GM10248 (cell line): Measurements from ENCODE around the gene L1CAM.

Experiments
- CTCF ChIA-PET: fragments of 300-600 bp; sonication (Branson Sonifier 250); formaldehyde crosslinking; extraction: SDS; loops from one replicate; lab custom pipeline; 2021; ENCODE audit warnings: antibody characterized with exemption; lab: Yijun Ruan, JAX
- POLR2A ChIA-PET: fragments of 350-650 bp; sonication (Branson Sonifier 250); formaldehyde crosslinking; extraction: SDS; loops from one replicate; lab custom pipeline; 2020; ENCODE audit warnings: antibody characterized with exemption; lab: Yijun Ruan, JAX
- DNase-seq: peaks from one replicate; pipeline ENCODE4 v3.0.0; 2012; ENCODE audit errors: extremely low spot score
- TF ChIP-seq, protein P1 (sequence below): IDR thresholded peaks from 2 replicates; pipeline ENCODE4 v1.5.1; 2012; ENCODE audit warnings: mild to moderate bottlenecking, low read depth; ENCODE audit errors: extremely low read depth, missing control alignments, control extremely low read depth

L1CAM gene

DNA sequence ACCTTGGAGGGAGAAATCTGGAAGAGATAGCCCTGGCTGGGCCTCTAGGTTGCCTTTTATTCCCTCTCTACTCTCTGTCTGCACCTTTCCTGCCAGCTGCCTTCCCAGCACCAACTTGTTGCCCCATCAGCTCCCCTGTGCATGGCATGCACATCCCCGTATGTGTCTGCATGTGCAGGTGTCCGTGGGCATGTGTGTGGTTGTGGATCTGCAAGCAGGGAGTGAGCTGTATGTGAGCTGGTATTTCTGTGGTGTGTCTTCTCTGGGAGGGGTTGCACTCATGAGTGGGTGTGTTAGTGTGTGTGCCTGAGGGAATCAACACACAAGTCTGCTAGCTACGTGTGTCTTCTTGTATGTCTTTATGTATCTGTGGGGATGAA, 9.9 kb downstream of the L1CAM start:
- DNase-seq = peak; percentile 13
- TF ChIP-seq, protein P1, sequence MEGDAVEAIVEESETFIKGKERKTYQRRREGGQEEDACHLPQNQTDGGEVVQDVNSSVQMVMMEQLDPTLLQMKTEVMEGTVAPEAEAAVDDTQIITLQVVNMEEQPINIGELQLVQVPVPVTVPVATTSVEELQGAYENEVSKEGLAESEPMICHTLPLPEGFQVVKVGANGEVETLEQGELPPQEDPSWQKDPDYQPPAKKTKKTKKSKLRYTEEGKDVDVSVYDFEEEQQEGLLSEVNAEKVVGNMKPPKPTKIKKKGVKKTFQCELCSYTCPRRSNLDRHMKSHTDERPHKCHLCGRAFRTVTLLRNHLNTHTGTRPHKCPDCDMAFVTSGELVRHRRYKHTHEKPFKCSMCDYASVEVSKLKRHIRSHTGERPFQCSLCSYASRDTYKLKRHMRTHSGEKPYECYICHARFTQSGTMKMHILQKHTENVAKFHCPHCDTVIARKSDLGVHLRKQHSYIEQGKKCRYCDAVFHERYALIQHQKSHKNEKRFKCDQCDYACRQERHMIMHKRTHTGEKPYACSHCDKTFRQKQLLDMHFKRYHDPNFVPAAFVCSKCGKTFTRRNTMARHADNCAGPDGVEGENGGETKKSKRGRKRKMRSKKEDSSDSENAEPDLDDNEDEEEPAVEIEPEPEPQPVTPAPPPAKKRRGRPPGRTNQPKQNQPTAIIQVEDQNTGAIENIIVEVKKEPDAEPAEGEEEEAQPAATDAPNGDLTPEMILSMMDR = no peak
- ChIA-PET CTCF (no interaction called here), POLR2A (no interaction called here)

DNA sequence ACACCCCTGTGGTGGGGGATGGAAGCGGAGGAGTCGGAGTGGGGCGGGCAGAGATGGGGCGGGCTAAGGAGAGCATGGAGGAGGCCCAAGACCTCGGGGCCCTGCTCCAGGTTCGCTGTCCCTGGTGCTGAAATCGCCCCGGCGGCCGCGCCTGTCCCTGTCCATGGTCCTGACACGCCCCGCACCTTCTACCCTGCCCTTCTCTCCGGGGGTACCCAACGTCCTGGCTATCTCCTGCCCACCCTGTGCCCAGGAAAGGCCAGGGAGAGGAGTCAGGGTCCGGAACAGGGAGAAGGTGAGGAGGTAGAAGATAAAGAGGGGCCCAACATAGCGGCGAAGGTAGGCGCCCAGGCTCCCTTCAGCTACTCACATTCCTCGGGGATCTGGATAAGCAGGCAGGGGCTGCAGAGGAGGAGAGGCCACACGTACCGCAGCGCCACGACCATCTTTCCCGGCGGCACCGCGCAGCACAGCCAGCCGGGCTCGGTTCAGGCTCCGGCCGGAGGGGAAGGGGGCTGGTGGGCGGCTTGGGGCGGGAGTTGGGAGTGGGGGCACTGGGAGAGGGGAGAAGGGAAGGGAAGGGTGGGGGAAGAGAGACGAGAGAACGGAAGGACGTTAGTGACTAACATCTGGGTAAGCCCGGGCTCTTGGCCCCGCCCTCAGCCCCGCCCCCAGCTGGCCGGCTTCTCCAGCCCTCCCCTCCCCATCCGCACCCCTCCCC, 10.4 kb downstream of the L1CAM start:
- peak; percentile 77 for DNase-seq
- TF ChIP-seq, protein P1 = no peak
- POLR2A ChIA-PET = no interaction called here
- CTCF ChIA-PET = no interaction called here

DNA sequence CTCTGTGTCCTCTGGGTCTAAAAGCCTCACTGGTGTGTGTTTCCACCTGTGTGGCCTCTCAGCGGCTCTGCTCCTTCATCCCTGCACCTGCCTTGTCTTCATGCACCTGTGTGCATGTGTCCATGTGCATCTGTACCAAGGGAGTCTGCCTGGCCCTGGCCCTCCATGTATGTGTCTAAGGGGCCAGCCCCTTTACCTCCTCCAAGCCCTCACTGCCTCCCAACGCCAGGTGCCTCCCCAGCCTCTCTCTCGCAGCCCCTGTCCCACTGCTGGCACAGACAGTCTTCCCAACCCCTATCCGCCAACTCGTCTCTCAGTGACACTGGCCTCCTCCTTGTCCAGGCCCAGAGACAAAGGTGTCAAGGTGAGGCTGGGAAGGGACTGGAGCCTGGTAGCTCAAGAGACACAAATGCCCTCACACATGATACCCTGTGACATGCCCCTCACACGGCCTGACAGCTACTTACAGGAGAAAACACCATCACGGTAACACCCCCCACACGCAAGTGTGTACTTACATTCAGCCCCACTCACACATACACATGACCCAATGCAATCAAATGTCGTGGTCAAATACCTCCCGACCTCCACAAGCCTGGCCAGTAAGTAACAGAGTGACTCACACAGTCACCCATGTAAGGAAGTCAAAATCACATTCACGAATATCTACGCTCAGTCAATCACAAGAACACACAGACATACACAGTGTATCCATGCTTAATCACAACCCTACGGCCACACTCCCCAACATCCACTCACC, 11.4 kb downstream of the L1CAM start:
- CTCF ChIA-PET = no interaction called here
- POLR2A ChIA-PET = no interaction called here
- no peak for DNase-seq
- TF ChIP-seq, protein P1 = no peak

DNA sequence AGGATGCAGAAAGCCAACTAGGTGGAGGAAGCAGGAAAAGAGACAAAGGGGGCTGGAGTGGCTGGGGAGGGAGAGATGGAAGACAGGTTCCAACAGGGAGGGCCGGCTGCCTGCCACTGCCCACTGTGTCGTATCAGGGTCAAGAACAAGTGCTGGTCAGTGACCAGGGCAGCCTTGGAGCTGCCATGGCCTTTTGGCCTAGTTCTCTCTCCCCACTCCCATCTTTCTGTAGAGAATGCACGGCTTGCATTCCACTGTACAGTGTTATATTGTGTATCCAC, 11.9 kb downstream of the L1CAM start:
- TF ChIP-seq, protein P1 = no peak
- CTCF ChIA-PET = no interaction called here
- no peak for DNase-seq
- POLR2A ChIA-PET = no interaction called here

DNA sequence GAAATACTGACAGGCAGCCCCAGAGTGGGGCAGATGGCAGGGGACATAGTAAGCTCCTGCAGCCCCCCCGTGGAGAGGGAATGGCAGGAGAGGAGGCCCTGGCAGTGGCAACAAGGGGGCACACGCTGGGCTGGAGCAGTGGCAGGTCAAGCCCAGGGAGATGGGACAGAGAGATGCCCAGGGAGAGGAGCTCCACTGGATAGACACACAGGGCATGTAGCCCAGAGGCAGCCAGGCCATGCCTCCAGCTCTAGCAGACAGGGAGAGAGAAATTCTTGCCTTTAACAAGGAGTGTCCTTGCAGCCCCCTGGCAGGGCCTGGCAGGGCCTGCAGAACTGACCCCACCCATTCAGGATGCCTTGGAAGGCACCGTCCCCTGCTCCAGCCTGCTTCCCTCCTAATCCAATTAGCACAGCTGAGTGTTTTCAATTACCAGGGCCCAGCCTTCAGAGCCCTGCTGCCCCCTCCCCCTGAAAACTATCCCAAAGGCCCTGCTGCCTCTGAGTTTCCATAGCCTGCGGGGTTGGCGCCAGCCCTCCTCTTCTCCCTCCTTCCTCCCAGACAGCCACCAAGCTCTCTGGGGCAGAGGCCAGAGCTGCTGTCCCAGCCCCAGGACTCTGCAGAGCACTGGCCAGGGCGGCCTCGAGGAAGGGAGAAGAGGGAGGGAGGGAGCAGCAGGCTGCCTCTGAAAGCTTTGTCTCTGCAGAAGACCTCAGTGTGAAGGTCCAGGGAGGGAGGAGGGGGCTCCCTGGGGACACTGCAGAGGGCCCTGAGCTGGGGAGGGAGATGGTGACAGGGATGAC, 12.5 kb downstream of the L1CAM start:
- CTCF ChIA-PET = no interaction called here
- peak; percentile 18 for DNase-seq

More for the DNA sequence above, 12.5 kb downstream of the L1CAM start:
- POLR2A ChIA-PET = no interaction called here
- TF ChIP-seq, protein P1 = no peak
